Muscle of arm (tissue), 14 donors: ENCODE data around the gene REG1A. TPM values are rescaled to one million over a fixed set of nuclear protein-coding genes. Genes with fewer than 3 reads are reported as not detected.

Experiments
- DNase-seq: peaks from one replicate; pipeline ENCODE4 v3.0.0-alpha.2; 2013
- long read RNA-seq, 11 donors: transcript quantifications; one replicate each; lab custom pipeline, GENCODE V29; 2026
- polyA plus RNA-seq, 12 donors: library from polyadenylated mRNA; unstranded; fragments of 120-200 nt; gene quantifications; one replicate each; pipeline ENCODE4 v1.2.1, GENCODE V29; 2013; ENCODE audit not compliant: insufficient read length in 12 of 12

REG1A gene
- not detected for polyA plus RNA-seq
- long read RNA-seq, donor 1 = 0 reads
- long read RNA-seq, donor 2 = 0 reads
- long read RNA-seq, donor 3 = 0 reads
- long read RNA-seq, donor 4 = 0 reads
- long read RNA-seq, donor 5 = 0 reads
- long read RNA-seq, donor 6 = 0 reads
- long read RNA-seq, donor 7 = 0 reads
- long read RNA-seq, donor 8 = 0 reads
- long read RNA-seq, donor 9 = 0 reads
- long read RNA-seq, donor 10 = 0 reads
- long read RNA-seq, donor 11 = 0 reads

- no peak for DNase-seq
These were observed at the start of gene REG1A for GRCh38 chr2:79120194-79120713. TSS of gene REG1A (plus strand) at chr2:79120488. CDS start at chr2:79120862, 374 bp downstream.

- no peak for DNase-seq
These were observed 49.2 kb upstream of the REG1A start for GRCh38 chr2:79071078-79071477.

GRCh38 chr2:79082987-79083386, 37.3 kb upstream of the REG1A start:
- no peak for DNase-seq

- DNase-seq = no peak
These were observed 36.6 kb upstream of the REG1A start for GRCh38 chr2:79083597-79084251.

GRCh38 chr2:79084495-79085135, 35.7 kb upstream of the REG1A start:
- DNase-seq = no peak

GRCh38 chr2:79085382-79085781, 34.9 kb upstream of the REG1A start:
- no peak for DNase-seq

- no peak for DNase-seq
These were observed 34.0 kb upstream of the REG1A start for GRCh38 chr2:79086255-79086654.

- no peak for DNase-seq
These were observed 32.4 kb upstream of the REG1A start, which contains the start of gene REG1B for GRCh38 chr2:79087785-79088364. TSS of gene REG1B (minus strand) at chr2:79087993. CDS start at chr2:79087612, 381 bp downstream.

GRCh38 chr2:79090693-79091092, 29.6 kb upstream of the REG1A start:
- no peak for DNase-seq

GRCh38 chr2:79097843-79098242, 22.4 kb upstream of the REG1A start:
- no peak for DNase-seq

GRCh38 chr2:79099140-79099686, 21.1 kb upstream of the REG1A start:
- no peak for DNase-seq

- no peak for DNase-seq
These were observed 20.0 kb upstream of the REG1A start for GRCh38 chr2:79100285-79100684.

- no peak for DNase-seq
These were observed 19.3 kb upstream of the REG1A start for GRCh38 chr2:79101024-79101423.

- no peak for DNase-seq
These were observed 17.1 kb upstream of the REG1A start for GRCh38 chr2:79103214-79103613.

GRCh38 chr2:79105259-79105658, 15.0 kb upstream of the REG1A start:
- DNase-seq = no peak

GRCh38 chr2:79112269-79112668, 8.0 kb upstream of the REG1A start:
- no peak for DNase-seq

- DNase-seq = no peak
These were observed 5.3 kb upstream of the REG1A start for GRCh38 chr2:79114797-79115494.

GRCh38 chr2:79116997-79117928, 3.0 kb upstream of the REG1A start:
- DNase-seq = no peak

GRCh38 chr2:79122676-79123075, 2.4 kb downstream of the REG1A start:
- DNase-seq = no peak
